AG04449 (cell line): ENCODE measurements around the gene MISP3.
A peak's percentile ranks its signal among the peaks of the same experiment; 100 is the strongest.

Source experiments
- CTCF ChIA-PET: fragments of 350-600 bp; formaldehyde crosslinking; extraction: SDS; loops from one replicate; lab custom pipeline; 2021; ENCODE audit warnings: antibody characterized with exemption; lab: Yijun Ruan, JAX
- POLR2A ChIA-PET: fragments of 400-600, 350-600 bp; formaldehyde crosslinking; extraction: SDS; loops from one replicate; lab custom pipeline; 2020; ENCODE audit warnings: antibody characterized with exemption, inconsistent platforms; lab: Yijun Ruan, JAX
- DNase-seq: peaks from one replicate; pipeline ENCODE4 v3.0.0-alpha.2; 2010; ENCODE audit warnings: low read depth, low spot score
- H3K4me3 ChIP-seq: 2 replicates; pipeline ENCODE4 v1.5.1; 2011; ENCODE audit warnings: low read depth, mild to moderate bottlenecking, control low read depth, low read length
- TF ChIP-seq, protein P1 (sequence below): IDR thresholded peaks from one replicate; pipeline ENCODE4 v1.5.1; 2011; ENCODE audit warnings: mild to moderate bottlenecking, moderate library complexity, low read length, control low read depth, inconsistent platforms; ENCODE audit not compliant: insufficient read depth; ENCODE audit errors: missing control alignments

MISP3 gene

DNA sequence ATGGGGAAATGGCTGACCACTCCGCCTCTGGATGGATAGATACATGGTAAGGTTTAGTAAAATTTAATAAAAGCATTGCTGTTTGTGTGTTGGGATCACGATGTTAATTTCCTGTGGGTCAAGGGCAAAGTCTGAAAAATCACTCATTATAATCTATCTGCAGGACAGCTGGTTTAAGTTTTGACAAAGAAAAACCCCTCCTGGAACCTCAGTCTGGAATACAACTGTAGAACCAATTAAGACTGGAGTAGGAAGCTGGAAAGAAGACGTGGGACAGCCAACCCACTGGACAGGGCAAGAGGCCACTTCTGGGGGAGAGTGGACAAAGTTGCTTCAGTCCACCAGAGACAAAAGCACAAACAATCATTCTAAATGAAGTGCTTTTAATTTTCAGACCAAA, 46.6 kb downstream of the MISP3 start:
- TF ChIP-seq, protein P1, sequence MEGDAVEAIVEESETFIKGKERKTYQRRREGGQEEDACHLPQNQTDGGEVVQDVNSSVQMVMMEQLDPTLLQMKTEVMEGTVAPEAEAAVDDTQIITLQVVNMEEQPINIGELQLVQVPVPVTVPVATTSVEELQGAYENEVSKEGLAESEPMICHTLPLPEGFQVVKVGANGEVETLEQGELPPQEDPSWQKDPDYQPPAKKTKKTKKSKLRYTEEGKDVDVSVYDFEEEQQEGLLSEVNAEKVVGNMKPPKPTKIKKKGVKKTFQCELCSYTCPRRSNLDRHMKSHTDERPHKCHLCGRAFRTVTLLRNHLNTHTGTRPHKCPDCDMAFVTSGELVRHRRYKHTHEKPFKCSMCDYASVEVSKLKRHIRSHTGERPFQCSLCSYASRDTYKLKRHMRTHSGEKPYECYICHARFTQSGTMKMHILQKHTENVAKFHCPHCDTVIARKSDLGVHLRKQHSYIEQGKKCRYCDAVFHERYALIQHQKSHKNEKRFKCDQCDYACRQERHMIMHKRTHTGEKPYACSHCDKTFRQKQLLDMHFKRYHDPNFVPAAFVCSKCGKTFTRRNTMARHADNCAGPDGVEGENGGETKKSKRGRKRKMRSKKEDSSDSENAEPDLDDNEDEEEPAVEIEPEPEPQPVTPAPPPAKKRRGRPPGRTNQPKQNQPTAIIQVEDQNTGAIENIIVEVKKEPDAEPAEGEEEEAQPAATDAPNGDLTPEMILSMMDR: no peak
- POLR2A ChIA-PET: no interaction called here
- no peak for DNase-seq
- H3K4me3 ChIP-seq: peak overlapping the region; percentile 57
- CTCF ChIA-PET: interaction anchor here (0.9 to 2.5 kb wide), 3 partner anchors 17 to 240 kb away, joined by 3 to 10 read pairs (median 5); partner anchors contain the start of genes ASF1B and MISP3

DNA sequence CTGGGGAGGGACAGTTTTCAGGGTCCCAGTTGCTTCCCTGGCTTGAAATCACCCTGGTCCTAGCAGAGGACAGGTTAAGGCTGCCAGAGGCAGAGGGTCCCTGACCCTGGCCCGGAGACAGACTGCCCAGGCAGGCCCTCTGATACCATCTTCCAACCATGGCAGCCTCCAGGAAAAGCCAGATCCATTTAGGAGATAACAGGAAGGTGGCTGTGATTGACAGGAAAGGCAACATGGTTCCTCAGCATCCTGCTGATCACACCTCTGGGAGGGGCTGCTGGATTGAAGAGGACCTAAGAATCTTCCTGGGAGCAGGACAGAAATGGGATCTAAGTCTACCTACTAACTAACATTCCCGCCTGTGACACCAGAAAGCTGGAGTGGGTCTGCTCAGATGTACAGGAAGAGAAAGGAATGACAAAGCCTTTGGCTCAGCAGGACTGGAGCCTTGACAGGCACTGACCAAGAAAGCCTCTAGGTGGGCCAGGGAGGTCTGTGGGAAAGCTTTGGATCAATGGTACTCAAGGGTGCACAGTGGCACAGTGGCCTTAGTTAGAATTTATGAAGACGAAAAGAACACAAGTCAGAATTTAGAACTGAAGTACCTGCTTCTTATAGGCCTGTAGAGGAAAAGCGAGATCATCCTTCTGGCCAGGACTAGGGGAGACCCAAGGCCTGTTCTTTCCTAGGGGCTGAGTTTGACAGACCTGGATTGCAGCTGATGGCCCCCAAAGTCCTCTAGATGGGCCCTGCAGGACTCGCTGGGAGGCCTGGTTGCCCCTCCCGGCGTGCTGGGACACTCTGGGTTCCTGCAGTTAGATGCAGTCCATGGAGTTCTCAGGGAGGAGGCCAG, 47.3 kb downstream of the MISP3 start:
- POLR2A ChIA-PET: no interaction called here
- H3K4me3 ChIP-seq: no peak overlapping the region
- DNase-seq: no peak
- TF ChIP-seq, protein P1: no peak
- CTCF ChIA-PET: interaction anchor here (1.7 kb wide), 1 partner anchor 17 kb away, joined by 8 read pairs; the partner anchor contains the start of gene ASF1B

DNA sequence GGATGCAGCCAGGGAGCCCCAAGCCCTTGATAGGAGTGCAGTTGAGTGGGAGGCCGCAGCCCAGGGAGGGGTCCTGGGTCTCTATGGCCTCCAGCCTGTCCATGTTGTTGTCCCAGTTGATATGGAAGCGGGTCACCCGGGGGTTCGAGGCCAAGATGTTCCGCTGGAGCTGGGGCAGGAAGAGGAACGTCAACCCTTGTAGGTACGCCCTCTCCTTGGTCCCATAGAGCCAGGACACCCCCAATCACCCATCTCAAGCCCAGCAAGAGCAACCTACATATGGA, 47.9 kb downstream of the MISP3 start:
- TF ChIP-seq, protein P1: no peak
- ChIA-PET POLR2A (no interaction called here), CTCF (interaction anchor here (1.7 kb wide), 1 partner anchor 16 kb away, joined by 8 read pairs; the partner anchor contains the start of gene ASF1B)
- no peak overlapping the region for H3K4me3 ChIP-seq
- DNase-seq: no peak

DNA sequence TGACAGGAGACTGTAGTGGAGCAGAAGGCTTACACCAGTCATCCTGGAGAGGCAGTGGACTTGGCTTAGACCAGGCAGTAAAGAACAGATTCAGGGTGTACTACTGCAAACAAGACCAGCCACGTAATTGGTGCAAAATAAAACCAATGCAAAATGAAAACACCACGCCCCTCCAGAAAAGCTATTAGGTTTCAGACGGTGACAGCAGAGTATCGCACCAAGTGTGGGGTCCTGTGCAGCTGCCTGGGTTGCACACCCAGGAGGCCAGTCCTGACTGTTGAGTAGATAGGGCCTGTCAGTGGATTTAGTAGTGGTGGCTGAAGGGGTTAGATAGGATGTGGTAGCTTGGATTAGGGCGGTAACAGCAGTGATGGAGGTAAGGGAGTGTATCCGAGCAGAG, 50.3 kb downstream of the MISP3 start:
- TF ChIP-seq, protein P1: no peak
- ChIA-PET POLR2A (no interaction called here), CTCF (interaction anchor here (5.4 kb wide), 1 partner anchor 13 kb away, joined by 45 read pairs; the partner anchor contains the start of gene ASF1B)
- H3K4me3 ChIP-seq: no peak overlapping the region
- DNase-seq: no peak
